ENCODE data around the gene SORL1. TPM values are rescaled to one million over a fixed set of nuclear protein-coding genes. Genes with fewer than 3 reads are reported as not detected.

SORL1 gene
- total RNA-seq, 4 donors from 2014 or later: 7.1 to 12.6 (median 10.6) TPM

DNA sequence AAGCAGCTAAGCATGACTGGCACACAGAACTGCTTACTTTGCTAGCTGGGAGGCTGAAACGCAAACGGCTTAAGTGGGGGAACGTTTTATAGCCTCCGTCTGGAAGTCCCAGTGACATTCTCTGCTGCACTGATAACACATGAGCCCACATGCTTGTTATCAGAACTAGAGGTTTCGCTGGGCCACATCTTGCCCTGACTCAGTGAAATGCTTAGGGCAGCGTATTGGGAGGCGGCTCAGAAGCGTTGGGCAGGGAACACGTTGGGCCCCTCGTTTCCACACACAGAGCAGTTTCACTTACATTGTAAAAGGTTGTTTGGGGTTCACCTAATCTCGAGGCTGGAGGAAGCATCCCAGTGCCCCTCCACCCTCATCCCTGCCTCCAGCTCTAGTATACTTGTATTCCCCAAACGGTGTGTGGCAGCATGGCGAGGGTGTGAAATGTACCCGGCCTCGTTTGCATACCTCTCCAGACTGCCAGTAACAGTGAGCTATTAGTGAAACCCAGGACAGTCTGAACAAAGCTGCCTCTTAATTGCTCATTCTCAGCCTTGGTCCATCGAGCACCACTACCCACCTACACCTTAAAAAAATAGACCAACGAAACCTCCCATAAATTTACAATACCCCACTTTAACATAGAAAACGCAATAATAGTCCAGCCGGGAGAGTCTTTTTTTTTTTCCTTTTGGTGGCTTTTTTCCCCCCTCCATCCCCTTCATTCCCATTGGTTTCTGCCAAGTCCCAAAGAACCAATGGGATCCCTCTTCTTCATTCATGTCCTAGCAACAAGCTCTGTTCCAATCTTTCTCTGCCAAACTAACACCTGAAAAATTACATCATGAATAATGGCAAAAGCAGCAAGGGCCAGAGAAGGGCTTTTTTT is 219.4 kb downstream of the SORL1 start:
- H3K4me3 ChIP-seq: peak overlapping the region in 1 of 2 donors; percentile 25
- H3K27ac ChIP-seq: peak overlapping the region; percentile 81 to 87 (median 82)
- no peaks in the 10 kb centered on the region for H3K27me3 ChIP-seq
- WGBS, 2 donors (ENCODE audit: low coverage in 1 of 2): 33 to 52% methylated on average over 6 to 12 of the region's 19 CpGs
- peak; percentile 56 for ATAC-seq
- peak; percentile 57 for TF ChIP-seq POLR2AphosphoS5 (IDR thresholded peaks at IDR 0.05)
- no peak for TF ChIP-seq POLR2A (IDR thresholded peaks at IDR 0.05)
- H3K9me3 ChIP-seq: no peaks in the 10 kb centered on the region
- no peaks in the 10 kb centered on the region for H3K36me3 ChIP-seq
- H3K4me1 ChIP-seq: peaks cover 15 to 51% (median 16%) of the 10 kb centered on the region in 3 donors

DNA sequence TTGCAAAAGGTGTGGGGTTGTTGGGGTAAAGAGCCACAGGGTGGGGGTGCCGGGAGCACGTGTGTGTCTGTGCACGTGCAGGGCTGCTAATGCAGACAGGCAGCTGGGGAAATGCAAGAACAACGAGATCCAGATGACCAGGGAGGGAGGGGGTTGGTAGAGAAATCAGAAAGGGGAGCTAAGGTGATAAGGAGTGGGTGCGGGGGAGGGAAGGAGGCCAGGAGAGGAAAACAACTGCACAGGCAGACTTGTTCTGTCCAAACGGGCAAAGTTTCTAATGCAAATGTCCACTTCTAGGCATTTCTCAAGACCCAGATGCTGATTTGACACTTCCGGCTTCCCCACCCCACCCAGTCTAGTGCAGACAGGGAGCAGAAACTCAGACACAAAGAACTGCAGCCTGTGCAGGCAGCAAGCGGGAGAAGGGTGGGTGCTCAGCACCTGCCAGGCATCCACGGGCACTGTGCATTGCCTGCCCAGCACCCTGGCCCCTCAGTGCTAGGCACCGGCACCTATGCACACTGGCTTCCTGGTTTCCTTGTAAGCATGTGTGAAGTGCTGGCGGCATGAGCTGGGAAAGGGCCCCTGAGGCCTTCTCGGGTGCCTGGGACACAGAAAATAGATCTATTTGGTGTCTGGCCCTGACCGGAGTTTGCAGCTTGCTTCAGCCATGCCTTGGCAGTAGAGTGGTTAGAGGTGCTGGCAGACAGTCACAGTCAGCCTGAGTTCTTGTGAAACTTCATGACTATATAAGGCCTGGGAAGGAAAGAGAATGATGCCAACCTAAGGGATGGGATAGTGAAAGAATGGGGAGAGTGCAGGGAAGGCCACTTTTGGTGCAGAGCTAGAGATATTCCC is 220.7 kb downstream of the SORL1 start:
- H3K4me3 ChIP-seq: no peak overlapping the region
- peak overlapping the region; percentile 53 to 87 (median 82) for H3K27ac ChIP-seq
- H3K36me3 ChIP-seq: no peaks in the 10 kb centered on the region
- WGBS, 2 donors (ENCODE audit: low coverage in 1 of 2): 12 to 13% methylated on average over 6 to 7 of the region's 13 CpGs
- H3K9me3 ChIP-seq: no peaks in the 10 kb centered on the region
- peak; percentile 84 for ATAC-seq
- H3K4me1 ChIP-seq: peaks cover 15 to 51% (median 16%) of the 10 kb centered on the region in 3 donors
- TF ChIP-seq EP300 (IDR thresholded peaks at IDR 0.05) (no peak), POLR2AphosphoS5 (IDR thresholded peaks at IDR 0.05) (peak; percentile 42)
- no peaks in the 10 kb centered on the region for H3K27me3 ChIP-seq

- Histone ChIP-seq H3K4me3 (no peak overlapping the region), H3K4me1 (no peaks in the 10 kb centered on the region), H3K27ac (no peak overlapping the region), H3K9me3 (no peaks in the 10 kb centered on the region), H3K27me3 (no peaks in the 10 kb centered on the region), H3K36me3 (no peaks in the 10 kb centered on the region)
- no peak for ATAC-seq
- 77 to 100% methylated on average over 1 of the region's 1 CpG for WGBS, 2 donors (ENCODE audit: low coverage in 1 of 2)
- TF ChIP-seq EP300 (IDR thresholded peaks at IDR 0.05): no peak
- TF ChIP-seq, protein P1, sequence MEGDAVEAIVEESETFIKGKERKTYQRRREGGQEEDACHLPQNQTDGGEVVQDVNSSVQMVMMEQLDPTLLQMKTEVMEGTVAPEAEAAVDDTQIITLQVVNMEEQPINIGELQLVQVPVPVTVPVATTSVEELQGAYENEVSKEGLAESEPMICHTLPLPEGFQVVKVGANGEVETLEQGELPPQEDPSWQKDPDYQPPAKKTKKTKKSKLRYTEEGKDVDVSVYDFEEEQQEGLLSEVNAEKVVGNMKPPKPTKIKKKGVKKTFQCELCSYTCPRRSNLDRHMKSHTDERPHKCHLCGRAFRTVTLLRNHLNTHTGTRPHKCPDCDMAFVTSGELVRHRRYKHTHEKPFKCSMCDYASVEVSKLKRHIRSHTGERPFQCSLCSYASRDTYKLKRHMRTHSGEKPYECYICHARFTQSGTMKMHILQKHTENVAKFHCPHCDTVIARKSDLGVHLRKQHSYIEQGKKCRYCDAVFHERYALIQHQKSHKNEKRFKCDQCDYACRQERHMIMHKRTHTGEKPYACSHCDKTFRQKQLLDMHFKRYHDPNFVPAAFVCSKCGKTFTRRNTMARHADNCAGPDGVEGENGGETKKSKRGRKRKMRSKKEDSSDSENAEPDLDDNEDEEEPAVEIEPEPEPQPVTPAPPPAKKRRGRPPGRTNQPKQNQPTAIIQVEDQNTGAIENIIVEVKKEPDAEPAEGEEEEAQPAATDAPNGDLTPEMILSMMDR (IDR thresholded peaks at IDR 0.05): no peak
- no peak for TF ChIP-seq POLR2AphosphoS5 (IDR thresholded peaks at IDR 0.05)
- TF ChIP-seq POLR2A (IDR thresholded peaks at IDR 0.05): no peak
Measured at GRCh38 chr11:121681550-121682268, 229.6 kb downstream of the SORL1 start.

Other genes with a start within 250 kb of the SORL1 start
- gene SC5D, start 159.5 kb upstream of the SORL1 start, total RNA-seq: 10 to 100 TPM; 23.6 to 38.3 (median 26.2) TPM

Data from gastroesophageal sphincter (tissue), 4 donors.